HG03175 (cell line): Measurements from ENCODE around the gene RPH3AL.

Source experiments
- ATAC-seq: cut with Tn5 transposase; IDR thresholded peaks from one replicate; pipeline ENCODE4 v1.9.1; 2021; ENCODE audit warnings: mild to moderate bottlenecking, moderate library complexity; ENCODE audit not compliant: unreplicated experiment

RPH3AL gene

DNA sequence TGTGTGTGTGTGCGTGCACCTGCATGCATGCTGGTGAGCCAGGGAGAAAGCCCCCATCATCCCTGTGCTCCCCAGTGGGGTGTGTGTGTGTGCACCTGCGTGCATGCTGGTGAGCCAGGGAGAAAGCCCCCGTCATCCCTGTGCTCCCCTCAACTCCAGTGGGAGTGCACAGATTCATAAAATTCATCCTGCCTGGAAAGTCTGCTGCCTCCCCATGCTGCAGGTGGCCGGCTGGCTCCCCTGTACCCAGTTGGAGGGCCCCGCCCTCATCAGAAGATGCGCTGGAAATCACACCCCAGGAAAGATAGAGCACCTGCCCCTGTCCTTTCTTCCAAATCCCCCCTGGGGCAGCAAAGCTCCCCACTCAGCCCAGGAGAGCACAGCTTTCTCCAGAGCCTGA, 86.4 kb downstream of the RPH3AL start:
- no peak for ATAC-seq

DNA sequence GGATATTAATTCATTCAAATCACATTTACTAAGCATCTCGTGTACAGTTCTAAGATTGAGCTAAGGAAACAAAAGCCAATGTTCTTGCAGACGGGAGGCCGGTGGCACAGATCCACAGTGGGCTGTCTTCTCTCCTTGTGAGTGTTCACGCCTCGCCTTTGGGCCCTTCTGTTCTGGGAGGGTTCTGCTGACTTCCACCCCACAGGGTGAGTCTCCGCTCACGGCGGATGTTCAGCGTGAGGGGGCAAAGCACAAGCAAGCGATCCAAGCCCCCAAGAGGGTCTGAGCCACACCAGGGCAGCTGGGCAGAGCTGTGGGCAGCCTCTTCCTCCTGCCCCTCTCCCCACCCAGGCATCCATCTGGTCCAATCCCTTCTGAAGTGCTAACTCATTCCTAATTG, 86.9 kb downstream of the RPH3AL start:
- no peak for ATAC-seq

DNA sequence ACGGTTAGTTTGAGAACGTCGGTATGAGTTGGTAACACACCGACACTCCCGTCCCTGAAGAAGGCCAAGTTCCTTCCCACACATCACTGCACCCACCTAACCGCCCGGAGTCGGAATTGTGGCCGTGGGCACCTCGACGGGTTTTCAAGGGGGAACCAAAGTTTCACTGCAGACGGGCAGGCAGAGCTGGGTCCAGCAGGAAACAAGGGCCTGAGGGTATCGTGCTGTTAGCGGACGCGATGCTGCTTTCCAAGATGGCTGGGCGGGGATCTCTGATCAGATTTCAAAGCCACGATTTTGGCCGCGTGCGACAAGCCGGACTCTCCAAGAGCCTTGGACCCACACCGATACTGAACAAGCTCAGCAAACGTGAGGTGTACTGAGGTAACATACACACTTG, 88.8 kb downstream of the RPH3AL start:
- no peak for ATAC-seq

DNA sequence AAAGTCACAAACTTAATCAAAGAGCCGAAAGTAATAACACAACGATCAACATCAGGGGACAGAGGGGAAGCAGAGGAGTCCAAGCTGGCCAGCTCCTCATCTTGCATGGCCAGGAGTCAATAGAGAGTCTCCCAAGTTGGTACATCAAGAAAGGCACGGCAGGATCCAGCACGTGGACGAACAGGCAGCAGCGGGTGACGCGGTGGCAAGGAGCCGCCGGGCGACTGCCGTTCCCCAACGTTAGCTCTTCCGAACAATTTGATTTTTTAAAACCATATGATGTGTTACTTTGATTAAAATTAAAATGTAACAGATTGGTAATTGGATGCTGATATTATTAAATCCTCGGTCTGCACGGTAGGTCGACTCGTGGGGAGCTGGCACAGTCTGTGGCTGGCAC, 89.3 kb downstream of the RPH3AL start:
- ATAC-seq: no peak

DNA sequence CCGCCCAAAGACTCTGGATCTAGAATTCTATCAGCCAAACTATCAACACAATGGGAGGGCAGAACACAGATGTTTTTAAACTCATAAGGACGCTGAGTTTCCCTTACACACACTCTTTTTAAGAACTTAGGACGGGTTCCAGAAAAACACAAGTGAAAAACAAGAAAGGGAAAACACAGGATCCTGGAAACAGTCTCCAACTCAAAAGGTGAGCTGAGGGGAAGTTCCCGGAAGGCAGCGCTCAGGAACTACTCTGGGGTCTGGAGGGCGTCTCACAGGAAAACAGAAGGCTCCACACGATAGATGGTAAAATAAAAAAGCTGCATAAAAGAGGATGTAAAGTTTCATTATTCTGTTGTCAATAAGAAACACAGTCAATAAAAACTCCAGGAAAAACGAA, 91.0 kb downstream of the RPH3AL start:
- no peak for ATAC-seq

DNA sequence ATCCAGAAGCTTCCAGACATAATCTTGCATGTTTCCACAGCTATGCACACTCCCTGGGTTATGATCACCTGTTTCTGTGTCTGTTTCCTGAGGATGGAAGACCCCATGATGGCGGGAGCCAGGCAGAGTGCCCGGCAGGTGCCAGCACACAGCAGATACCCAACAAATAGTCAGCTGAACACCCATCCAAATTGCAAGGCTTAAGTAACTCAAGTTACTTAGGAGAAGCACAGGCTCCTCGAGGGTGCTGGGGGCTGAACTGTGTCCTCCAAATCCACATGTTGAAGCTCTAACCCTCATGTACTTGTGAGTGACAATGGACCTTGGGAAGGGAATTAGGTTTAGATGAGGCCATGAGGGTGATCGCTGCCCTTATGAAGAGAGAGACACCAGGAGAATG, 91.7 kb downstream of the RPH3AL start:
- ATAC-seq: no peak

DNA sequence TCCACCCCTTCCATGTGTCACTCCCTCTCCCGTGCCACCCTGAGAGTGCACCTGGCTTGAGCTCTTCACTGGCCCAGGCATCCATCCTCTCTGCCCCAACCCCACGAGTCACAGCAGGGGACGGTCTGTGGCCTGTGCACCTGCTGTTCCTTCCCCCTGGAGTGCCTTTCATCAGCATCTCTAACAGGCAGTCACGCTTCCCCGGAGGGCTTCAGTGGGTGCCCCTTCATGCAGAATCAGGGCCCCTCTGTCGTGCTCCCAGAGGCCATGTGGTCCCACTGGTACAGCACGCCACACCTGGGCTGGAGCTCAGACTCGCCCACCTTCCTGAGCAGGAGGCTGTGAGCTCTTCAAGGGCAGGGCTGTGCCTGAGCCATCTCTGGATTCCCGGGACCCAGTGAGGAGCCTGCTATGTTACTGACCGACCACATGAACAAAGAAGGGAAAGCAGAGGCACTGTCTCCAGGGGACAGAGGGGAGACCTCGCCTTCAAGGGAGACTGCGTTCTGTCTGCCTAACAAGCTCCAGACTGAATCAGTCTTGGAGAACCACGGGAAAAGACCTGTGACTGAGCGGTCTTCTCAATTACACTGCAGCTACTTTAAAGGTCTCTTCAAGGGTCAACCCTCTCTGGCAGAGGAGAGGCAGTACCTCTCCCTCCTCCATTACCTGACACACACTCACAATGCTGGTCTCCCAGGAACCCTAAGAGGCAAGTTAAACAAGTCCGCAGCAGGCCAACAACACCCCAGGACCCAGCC, 92.4 kb downstream of the RPH3AL start:
- ATAC-seq: no peak

DNA sequence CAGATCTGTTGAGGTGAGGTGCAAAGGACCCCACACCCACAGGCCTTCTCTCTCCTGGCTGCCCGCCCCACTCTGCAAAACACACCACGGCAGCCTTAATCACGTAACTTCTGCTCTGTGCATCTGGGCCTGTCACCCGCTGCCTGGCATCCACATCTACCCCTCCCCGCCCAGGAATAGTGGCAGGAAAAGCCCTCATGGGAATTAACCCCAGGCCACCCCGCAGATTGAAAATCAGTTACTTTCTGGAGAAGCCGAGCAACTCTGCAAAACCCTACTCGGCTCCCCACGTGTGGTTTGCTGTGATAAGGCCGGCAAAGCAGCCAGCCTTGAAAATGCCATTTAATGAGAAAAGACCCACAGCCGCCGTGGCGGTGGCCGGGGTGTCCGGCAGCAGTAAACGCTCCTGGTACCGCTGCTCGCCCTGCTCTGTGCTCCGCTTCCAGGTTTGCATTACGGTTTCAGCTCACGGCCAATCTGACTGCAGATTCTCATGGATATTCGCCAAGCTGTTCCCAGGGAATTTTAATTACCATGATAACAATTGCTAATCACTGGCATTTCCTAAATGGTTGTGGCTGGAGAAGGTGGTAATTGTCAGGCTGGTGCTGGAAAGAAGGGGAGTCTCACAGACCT, 93.1 kb downstream of the RPH3AL start:
- no peak for ATAC-seq

DNA sequence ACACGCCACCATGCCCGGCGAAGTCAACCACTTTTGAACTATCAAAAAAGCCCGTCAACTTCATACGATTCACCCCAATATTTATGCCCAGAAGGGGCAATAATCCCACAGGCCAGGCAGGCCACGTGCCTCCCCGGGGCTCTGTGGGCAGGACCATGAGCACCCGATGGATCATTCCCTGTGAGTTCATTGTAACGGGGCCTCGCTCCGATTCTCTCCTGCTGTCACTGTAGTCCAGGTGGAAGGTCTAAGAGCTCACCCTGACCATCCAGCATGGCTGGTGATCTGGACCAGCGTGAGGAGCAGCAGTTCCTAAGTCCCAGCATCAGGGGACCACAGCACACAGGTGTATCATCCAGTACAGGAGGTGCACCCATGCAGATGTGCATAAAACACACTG, 93.7 kb downstream of the RPH3AL start:
- ATAC-seq: no peak

DNA sequence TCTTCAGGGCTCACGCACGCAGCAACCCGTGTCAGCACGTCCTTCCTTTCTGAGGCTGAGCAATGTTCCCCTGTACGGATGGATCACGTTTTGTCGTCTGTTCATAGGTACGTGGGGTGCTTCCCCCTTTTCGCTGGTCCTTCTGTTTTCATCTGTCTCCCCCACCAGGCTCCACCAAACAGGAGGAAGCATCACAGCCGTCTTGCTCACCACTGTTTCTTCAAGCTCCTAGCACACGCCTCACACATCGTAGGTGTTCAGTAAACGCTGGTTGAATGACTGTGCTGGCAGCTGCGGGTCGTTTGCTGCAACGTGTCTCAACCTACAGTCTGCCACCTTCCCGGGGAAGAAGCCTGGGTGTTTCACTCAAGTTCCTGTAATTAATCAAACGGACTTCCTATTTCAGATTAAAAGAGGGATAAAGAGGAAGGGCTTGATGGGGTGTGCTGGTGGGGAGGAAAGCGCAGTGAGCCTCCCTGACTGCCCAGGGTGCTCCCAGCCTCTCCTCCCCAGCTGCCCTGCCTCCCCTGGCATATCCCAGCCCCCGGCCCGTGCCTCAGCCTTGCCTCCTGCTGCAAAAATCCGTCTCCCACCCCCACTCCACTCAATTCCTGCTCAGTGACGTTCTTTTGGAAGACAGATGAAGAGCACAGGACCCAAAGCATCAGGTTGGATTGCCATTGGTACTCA, 94.4 kb downstream of the RPH3AL start:
- ATAC-seq: no peak

DNA sequence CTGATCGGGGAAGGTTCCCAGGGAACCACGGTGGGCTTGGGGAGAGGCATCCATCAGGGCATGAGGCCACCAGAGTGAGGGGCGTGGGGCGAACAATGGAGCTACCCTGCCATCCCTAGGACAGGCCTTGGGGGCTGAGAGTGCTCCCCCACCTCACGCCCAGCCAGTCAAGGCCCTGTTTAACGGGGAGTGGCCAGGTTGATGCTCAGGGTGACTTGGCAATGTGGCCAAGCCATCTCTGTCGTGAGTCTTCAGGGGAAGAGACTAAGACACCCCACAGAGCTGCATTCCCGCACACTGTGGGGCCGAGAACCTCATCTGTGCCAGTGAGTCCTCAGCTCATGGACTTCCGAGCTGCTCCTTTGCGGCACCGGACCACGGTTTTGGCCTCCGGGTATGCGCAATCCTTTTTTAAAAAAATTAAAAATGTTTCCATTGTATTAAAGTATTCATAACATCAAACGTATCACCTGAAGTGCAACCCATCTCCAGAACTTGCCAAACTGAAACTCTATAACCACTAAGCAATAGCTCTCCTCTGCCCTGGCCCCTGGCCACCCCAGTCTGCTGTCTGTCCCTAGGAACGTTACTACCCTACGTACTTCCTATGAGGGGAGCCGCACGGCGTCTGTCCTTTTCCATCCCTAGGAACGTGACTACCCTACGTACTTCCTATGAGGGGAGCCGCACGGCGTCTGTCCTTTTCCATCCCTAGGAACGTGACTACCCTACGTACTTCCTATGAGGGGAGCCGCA, 99.3 kb downstream of the RPH3AL start:
- no peak for ATAC-seq

DNA sequence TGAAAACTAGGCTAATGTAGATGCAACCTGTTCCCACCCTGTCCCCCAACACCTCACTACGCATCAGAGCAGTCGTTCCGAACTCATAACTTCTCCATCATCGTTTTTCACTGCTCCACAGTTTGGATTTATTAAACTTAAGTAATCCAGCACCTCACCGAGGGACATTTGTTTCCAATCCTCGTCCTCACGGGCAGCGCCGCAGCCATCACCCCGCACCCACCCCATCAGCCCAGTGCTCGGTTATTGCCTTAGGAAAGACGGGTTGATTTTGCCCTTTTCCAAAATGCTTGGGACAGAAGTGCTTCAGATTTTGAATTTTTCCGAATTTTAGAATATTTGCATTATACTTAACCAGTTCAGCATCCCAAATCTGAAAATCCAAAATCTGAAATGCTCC, 100.2 kb downstream of the RPH3AL start:
- ATAC-seq: no peak

DNA sequence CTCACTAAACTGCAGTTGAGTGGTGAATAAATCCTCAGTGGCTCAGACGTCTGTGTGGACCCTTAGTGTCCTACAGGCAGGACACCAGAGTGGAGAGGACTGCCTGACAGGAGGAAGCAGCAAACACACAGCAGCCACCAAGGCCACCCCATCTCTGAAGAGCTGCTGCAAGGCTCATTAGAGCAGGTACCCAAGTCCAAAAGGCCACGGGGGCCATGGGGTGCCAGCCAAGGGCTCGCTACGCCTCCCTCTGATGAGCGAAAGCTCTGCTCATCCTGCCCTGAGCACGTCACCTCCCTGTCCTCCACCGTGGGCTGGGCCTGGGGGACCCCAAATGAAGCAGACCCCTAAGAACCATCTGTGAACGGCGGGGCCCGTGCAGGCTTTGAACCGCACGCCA, 101.1 kb downstream of the RPH3AL start:
- ATAC-seq: no peak

DNA sequence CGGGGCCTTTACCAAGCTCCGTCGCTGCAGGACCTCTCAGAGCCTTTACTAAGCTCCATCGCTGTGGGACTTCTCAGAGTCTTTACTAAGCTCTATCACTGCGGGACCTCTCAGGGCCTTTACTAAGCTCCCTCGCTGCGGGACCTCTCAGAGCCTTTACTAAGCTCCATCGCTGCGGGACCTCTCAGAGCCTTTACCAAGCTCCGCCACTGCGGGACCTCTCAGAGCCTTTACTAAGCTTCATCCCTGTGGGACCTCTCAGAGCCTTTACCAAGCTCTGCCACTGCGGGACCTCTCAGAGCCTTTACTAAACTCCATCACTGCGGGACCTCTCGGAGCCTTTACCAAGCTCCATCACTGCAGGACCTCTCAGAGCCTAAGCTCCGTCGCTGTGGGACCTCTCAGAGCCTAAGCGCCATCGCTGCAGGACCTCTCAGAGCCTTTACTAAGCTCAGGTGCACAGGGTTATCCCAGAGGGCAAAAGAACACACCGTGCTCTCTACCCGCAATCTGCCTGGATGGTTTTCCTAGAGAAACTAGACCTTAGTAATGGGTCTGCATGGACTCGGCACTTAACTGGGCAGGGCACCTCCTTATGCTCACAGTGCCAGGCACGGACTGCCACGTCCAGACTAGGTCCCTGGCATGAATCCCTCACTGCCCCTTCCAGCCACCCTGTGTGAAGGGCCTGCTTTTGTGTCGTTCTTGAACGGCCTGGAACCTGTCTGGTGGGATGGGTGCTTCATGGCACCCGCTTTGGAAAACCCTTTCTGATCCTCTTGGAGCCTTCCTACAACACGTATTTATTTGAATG, 101.9 kb downstream of the RPH3AL start:
- ATAC-seq: no peak

DNA sequence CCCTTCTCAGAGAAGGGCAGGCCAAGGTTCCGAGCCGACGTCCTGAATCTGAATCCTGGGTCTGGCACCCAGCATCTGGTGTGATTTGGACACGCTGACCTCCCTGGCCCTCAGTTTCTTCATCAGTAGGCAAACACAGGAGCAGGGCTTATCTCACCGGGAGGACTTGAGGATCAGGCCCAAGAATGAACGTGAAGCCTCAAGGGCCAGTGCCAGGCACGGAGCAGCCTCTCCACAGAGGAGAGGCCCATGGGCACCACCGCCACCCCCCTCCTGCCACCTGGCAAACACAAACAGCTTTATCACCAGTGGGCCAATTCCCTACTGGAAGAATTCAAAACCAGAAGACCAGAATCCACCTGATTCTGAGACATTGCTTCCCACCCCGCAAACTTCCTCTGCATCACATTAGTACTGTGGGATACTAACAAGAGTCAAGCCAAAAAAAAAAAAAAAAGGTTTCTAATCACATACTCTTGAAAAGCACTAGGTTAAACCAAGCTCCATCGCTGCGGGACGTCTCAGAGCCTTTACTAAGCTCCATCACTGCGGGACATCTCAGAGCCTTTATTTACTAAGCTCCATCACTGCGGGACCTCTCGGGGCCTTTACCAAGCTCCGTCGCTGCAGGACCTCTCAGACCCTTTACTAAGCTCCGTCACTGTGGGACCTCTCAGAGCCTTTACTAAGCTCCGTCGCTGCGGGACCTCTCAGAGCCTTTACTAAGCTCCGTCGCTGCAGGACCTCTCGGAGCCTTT, 103.2 kb downstream of the RPH3AL start:
- ATAC-seq: no peak

DNA sequence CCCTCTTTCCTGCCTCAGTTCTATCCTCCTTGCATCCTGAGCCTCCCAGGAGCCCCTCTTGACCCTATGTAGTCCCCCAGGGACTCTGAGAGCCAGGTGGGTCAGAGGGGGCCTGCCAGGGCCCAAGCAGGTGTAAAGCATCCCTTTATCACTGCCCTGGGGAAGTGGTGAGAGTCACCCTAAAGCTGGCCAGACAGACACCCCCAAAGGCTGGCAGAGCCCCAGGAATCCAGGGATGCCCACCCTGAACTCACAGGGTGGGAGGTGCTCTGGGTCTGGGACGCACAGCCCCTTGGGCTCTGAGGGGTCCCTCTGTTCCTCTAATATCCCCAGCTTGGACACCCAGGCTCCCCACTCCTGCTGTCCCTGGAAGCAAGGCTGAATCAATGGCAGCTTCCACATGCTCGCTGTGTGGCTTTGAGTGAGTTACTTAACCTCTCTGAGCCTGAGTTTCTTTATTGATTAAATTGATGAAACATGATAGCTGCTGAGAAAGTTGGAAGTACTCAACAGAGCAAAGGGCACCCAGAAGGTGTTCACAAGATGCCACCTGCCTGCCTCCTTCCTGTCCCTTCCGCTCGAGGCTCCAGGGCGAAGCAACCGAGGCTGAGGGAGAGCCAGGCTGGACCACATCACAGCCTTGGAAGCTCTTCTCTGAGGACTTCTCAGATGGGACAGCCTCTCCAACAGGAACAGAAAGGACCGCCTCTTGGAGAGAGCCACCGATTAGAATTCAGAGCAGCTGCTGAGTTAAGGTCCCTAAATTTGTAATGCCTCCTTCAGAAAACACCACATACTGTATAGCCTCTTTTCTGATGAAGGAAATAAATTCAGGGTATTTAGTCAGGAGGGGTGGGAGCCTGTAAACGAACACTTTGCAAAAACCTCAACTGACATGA, 104.0 kb downstream of the RPH3AL start:
- no peak for ATAC-seq

DNA sequence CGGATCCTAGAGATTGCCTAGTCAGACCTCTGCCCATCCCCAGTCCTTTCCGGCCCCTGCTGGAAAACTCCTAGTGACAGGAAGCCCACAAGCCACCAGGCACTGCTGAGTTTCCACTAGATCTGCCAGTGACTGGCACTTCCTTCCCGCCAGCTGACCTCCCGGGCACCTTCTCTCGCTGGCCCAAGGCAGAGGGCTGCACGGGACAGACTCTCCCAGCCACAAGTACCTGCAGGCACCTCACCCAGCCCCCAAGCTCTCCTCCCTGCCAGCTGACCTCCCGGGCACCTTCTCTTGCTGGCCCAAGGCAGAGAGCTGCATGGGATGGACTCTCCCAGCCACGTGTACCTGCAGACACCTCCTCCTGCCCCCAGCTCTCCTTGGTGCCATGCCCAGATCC, 104.8 kb downstream of the RPH3AL start:
- ATAC-seq: no peak

DNA sequence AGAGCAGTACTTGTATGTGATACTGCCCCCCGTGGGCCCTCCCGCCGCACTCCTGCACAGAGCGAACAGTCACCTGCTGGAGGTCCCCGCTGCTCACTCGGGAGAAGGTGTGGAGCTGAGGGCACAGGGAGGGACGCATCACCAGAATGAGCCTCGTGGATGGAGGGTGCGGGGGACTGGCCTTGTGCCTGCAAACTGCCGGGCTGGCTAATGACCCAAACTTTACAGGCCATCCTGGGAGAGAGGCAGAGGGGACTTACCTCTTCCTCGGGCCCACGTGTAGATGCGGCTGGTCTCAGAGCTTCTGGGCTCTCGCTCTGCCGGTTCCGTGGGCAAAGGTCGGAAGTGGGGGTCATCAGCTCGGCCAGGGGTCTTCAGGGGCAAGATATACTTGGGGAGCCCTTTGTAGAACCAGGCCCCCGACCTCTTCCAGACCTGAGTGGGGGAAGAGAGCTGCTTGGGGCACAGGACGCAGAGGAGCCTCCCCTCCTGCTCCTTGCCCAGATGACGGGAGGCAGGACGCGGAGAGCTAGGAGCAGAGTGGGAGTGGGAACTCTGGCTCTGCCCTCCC, 105.7 kb downstream of the RPH3AL start:
- ATAC-seq: no peak

DNA sequence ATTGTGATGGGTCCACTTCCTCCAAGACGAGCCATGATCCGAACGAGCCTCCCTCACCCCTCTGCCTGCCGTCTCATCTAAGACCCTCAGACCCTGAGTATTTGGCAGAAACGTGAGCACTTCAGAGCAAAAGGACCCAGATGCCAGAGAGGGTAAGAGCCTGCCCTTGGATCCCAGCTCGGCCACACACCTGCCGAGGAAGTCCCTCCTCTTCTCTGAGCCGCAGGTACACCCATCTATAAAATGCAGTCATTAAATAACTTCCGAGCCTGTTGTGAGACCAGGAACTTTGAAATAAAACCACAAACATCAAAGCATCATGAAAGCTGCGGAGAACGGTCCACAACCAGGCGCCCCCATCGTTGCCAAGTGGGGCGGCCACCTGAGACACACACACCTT, 106.4 kb downstream of the RPH3AL start:
- no peak for ATAC-seq
